Measurements from ENCODE around the gene ZBTB49.

GRCh38 chr4:4349867-4350266 lies 59.8 kb downstream of the ZBTB49 start:
- TF ChIP-seq POLR2AphosphoS5 (IDR thresholded peaks at IDR 0.05), result no peak
- no peak for TF ChIP-seq POLR2A (IDR thresholded peaks at IDR 0.05)
- TF ChIP-seq EP300 (IDR thresholded peaks at IDR 0.05), result no peak

Data from sigmoid colon (tissue), 4 donors.